ENCODE data around the gene SLC46A3.
A peak's percentile ranks its signal among the peaks of the same experiment; 100 is the strongest.
"Not testable (repeated sequence)": the region's sequence is repeated elsewhere in the genome, so short reads cannot be mapped to it uniquely, and the experiment has no call there.

SLC46A3 gene, protein sequence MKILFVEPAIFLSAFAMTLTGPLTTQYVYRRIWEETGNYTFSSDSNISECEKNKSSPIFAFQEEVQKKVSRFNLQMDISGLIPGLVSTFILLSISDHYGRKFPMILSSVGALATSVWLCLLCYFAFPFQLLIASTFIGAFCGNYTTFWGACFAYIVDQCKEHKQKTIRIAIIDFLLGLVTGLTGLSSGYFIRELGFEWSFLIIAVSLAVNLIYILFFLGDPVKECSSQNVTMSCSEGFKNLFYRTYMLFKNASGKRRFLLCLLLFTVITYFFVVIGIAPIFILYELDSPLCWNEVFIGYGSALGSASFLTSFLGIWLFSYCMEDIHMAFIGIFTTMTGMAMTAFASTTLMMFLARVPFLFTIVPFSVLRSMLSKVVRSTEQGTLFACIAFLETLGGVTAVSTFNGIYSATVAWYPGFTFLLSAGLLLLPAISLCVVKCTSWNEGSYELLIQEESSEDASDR

DNA sequence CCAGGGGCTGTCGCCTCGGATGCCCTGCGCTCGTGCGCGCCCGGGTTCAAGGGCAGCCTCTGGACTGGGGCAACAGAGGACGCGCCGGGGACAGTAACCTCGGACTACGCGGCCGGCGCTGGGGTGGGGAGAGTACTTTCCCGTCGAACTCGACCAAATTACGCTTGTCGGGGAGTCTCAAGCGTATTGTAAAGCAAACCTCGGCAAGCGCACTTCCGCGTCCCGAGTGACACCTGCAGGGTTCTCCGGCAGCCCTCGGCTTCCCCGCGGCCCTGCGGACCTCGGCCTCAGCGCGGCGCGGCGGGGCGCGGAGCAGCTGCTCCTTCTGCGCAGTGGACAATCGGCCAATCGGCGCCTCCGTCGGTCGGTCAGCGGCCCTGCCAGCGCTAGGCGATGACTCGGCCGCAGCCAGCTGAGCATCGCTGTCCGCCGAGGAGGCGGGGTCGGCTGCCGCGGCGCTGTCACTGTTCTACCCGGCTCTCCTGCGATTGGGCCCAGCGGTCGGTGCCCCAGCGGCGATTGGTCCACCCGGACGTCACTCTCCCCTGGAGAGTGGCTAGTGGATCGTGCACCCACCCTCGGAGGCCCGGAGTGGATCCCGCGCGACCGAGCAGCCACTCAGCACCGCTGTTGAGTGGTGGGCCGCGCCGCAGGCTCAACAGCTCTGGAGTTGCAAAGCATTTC, at the start of gene SLC46A3:
TSS of gene SLC46A3 (minus strand) at position 428 of the 684 bp plus-strand sequence. CDS start 972 bp downstream, outside the sequence.
- DNase-seq (ENCODE audit: low read depth) = no peak

DNA sequence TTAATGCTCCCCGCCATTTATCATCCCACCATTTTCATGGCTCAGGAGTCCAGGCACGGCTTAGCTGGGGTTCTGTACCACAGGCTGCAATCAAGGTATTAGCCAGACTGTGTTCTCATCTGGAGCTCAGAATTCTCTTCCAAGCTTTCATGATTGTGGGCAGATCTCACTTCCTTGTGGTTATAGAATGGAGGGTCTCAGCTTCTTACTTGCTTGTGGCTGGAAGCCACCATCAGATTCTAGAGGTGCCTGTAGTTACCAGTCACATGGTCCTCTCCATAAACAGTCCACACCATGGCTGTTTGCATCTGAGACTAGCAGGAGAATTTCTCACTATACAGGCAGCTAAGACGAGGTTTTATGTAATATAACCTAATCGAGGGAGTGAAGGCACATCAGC, 45.1 kb upstream of the SLC46A3 start:
- DNase-seq (ENCODE audit: low read depth) = no peak

DNA sequence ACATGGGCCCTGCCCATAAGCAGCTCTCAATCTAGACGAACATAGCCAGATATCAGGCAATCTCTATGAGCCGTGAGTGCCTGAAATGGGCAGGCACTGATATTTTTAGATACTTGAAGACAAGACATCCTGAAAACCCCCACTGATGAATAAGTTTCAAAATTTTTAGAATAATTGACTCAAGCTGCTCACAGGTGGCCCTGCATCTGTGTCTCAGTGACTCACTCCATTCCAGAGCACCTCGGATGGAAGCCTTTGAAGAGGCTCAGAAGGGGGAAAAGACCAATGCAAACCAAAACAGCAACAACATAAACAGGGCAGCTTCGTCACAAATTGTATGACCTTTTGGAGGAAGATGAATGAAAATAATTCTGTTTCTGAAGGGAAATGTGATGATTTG, 42.8 kb upstream of the SLC46A3 start:
- DNase-seq (ENCODE audit: low read depth) = no peak

DNA sequence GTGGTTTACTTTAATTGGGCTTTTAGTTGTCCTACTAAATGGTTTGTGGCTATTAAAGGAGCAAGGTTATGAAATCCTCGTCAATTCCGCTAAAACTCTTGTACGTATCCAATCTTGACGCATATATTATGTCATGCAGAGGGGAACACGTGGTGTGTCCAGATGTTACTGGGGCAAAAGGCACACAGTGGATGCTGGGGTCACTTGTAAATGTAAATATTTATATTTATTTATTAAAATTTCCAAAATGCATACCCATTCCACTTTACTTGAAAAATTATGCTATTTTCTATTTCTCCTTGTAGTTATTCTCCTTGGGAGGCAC, 36.7 kb upstream of the SLC46A3 start:
- no peak for DNase-seq (ENCODE audit: low read depth)

DNA sequence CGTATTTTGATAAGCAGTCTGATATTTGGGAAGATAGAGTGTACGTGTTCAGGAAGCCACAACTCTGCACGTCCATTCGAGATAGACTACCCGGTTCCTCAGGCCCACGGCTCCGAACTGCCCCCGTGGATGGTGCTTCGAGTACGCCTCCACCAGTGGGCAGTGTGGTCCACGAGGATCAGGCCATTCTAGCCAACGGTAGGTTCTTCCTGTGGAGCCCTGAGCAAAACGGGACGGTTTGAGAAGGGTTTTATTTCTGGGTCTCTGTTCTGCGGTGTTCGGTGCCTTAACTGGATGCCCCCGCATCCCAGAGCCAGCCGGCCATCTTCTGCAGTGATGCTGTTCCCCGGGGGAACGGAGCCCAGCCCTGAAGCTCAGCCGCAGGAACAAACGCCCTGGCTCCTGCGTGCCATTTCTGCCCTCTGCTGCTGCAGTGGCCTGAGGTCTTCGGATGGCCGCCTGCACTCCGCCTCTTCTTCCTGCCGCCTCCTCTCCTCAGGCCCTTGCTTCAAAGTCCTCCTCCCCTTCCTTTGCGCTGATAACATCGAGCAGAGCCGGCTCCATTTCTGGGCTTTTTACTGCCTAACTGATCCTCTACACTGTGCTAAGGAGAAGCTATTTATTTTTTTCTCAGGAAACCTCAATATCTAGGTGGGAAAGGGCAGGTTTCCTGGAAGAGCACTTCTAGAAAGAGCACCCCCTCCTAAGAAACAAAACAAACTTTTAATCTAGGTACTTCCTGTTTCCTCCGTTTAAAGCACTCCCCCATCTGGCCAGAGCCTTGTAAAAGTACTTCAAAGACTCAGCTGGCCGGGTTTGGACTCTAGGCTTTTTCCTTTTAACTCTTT, 36.2 kb upstream of the SLC46A3 start:
- peak; percentile 83 for DNase-seq (ENCODE audit: low read depth)

DNA sequence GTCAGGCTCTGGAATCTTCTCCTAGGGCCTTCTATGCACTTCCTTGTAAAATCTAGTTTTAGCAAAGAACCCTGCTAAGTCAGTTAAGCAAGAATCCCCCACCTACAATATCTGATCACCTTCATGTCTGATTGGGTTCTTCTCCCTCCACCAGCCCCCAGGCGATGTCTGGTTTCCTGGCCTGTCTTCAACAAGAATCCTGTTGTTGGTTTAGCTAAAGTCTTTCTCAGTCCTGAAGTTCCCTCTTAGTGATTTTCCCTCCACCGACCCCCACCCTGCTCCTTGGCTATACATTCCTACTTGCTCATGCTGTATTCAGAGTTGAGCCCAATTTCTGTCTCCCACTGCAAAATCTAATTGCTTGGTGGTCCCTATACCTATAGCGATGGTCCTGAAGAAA, 35.2 kb upstream of the SLC46A3 start:
- DNase-seq (ENCODE audit: low read depth) = no peak

DNA sequence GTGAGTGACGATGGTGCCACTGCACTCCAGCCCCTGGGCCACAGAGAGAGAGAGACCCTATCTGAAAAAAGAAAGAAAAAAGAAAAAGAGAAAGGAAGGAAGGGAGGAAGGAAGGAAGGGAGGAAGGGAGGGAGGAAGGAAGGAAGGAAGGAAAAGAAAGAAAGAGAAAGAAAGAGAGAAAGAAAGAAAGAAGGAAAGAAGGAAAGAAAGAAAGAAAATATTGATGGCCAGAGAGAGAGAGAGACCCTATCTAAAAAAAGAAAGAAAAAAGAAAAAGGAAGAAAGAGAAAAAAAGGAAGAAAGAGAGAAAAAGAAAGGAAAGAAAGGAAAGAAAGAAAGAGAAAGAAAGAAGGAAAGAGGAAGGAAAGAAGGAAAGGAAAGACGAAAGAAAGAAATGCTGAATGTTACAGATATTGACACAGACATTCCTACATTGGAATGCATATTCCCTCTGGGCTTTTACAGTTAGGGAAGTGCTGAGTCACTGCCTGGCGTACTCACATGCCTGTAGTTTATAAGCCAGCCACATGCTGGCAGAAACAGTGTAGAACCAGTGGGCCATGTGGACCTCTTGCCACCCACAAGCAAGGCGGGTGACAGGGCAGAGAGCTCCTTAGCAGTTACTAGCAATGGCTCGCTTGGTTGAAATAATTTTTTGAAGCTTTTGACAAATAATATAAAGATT, 34.6 kb upstream of the SLC46A3 start:
- DNase-seq (ENCODE audit: low read depth) = no peak

DNA sequence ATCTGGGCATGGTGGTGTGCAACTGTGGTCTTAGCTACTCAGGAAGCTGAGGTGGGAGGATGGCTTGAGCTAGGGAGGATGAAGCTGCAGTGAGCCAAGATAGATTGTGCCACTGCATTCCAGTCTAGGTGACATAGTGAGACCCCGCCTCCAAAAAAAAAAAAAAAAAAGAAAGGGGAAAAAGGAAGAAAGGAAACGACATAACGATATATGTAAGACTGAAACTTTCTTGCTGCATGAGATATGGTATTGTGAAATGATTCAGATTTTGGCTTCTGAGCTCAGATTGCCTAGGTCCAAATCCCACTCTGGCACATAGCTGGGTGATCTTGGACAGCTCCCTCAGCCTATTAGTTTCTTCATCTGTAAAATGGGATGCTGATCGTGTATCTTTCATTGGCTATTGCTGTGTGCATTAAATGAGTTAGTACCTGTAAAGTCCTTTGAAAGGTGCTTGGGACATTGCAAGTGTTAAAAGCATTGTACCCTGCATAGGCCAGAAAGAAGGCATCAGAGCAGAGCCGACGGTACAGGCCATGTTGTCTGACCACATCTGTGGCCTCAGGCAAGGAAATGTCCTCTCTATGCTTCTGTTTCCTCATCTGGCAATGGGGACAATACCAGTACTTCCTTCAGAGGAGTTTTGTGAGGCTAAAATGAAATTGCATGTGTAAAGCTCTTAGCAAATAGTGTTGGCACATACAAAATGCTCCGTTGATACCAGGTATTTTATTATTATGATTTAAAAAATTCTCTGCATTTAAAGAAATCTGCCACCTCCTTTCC, 32.6 kb upstream of the SLC46A3 start:
- no peak for DNase-seq (ENCODE audit: low read depth)

DNA sequence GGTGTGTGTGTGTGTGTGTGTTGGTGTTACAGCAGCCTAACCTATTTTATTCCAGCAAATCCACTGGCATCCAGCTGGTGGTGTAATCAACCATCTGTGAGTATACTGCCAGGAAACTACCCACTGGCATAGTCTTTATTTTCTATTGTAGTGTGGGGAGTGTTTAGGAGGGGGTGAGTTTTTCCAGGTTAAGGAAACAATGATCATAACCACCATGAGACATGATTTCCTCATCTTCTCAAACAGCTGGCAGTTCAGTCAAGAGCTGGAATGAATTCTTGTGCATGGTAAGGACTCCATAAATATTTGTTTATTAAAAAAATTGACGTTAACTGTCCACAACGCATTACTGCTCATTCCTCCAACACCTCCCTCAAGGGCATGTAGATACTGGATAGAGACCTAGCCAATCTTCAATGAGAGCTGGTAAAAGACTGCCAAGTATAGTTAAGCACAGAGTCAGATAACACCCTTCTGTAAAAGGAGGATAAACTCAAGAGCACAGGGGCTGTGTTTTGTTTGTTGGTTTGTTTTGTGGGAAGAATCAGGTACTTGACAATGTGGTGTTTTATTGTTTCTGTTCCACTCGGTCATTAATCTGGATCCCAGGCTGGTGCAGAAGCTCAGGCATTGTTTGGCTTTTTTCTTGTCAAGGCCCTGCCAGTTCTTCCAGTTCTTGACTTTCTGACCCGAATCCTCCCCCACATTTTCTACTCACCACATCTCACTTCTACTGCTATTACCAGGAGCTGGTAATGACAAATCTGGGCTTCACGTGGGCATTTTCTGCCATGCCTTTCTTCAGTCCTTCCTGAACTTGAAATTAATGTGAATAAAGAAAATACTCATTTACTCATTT, 31.6 kb upstream of the SLC46A3 start:
- no peak for DNase-seq (ENCODE audit: low read depth)

DNA sequence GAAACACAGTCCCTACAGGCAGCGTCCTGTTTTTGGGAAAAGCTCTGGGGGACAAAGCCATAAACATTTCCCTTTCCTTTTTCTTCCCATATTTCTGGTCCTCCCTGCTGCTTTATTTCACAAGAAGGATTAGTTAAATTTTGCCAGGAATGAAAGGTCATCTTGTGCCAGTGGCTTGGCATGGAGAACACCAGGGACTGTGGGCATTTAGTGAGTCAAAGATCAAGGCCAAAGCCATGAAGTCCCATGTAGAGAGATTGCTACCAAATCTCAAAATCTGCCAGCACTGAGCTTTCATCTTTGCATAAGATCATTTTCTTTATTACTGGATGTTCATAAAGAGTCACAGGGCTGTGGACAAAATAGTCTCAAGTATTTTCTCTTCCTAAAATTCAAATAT, 29.1 kb upstream of the SLC46A3 start:
- no peak for DNase-seq (ENCODE audit: low read depth)

DNA sequence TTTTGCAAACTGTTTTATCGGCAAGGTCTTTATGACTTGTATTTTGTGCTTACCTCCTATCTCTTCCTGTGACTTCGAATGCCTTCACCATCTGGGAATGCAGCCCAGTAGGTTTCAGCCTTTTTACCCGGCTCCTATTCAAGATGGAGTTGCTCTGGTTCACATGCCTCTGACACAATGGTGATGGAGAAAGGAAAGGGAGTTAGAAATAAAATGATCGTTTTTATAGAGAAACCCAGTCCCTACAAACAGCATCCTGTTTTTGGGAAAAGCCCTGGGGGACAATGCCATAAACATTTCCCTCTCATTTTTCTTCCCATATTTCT, 27.5 kb upstream of the SLC46A3 start:
- DNase-seq (ENCODE audit: low read depth) = no peak

DNA sequence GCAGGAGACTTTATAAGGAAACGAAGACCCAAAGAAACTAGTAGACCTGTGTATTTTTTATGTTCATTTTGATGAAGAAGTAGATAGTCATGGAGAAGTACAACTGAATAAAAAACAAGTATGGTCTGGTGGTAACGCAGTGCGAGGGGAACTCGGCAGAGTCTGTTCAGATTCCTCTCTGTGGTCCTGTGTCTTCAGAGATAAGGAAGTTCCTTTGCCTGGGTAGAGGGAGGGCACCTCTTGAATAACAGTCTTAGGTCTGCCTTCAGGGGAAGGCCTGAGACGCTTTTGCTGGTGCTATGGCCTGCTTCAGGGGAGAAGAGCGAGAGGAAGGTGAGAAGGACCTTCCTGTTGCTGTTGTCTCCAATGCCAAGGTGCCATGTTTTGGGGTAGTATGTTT, 25.9 kb upstream of the SLC46A3 start:
- no peak for DNase-seq (ENCODE audit: low read depth)

DNA sequence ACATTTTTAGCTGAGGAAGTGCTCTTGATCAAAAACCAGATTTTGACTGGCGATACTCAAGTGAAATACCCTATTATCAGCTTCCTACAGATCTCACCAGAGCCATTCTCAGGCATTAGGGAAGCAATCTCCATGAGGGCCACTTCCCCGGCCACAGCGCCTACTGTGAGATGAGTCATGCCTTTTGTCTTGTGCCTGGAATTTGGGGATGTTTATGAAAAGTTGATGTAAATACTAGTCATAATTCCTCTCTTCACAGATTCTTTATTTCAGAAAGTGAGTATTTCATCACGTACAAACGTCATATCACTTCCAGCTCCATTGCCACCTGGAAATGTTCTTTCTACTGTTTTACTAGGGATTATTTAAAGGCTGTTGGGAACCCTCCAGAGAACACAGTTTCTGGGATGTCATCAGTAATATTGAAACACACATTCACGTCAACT, 25.3 kb upstream of the SLC46A3 start:
- DNase-seq (ENCODE audit: low read depth) = no peak

DNA sequence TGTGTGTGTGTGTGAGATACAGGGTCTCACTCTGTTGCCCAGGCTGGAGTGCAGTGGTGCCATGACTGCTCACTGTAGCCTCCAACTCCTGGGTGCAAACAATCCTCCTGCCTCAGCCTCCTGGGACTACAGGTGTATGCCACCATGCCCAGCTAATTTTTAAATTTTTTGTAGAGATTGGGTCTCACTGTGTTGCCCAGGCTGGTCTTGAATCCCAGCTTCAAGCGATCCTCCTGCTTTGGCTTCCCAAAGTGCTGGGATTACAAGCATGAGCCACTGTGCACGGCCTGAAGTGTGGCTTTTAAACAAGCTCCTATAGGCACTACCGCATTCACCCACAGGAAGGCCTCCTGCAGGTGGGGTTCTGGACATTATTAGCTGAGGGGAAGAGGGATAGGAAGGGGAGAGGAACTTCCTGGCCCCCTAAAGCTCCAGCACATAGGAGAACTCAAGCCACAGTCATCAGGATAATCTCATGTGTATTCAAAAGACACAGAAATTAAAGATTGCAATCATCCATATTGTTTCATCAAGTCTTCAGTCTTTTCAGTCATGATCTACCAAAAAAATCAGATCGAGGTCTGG, 24.8 kb upstream of the SLC46A3 start:
- DNase-seq (ENCODE audit: low read depth) = no peak

DNA sequence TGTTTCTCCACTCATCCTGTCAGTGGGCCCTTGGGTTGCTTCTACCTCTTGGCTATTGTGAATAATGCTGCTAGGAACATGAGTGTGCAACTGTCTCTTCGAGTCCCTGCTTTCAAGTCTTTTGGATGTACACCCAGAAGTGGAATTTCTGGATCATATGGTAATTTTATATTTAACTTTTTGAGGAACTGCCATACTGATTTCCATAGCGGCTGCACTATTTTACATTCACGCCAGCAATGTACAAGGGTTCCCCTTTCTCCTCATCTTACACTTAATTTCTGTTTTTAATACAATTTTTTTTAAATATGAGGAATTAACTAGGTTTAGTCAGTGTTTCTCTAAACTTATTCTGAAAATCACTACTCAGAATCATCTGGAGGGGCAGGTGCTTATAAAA, 24.2 kb upstream of the SLC46A3 start:
- no peak for DNase-seq (ENCODE audit: low read depth)

DNA sequence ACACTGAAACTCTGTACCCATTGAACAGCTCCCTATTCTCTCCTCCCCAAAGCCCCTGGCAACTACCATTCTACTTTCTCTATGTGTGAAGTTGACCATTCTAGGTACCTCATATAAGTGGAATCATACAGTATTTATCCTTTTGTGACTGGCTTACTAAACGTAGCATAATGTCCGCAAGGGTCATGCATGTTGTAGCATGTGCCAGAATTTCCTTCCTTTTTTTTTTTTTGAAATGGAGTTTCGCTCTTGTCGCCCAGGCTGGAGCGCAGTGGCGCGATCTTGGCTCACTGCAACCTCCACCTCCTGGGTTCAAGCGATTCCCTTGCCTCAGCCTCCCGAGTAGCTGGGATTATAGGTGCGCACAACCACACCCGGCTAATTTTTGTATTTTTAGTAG, 23.7 kb upstream of the SLC46A3 start:
- not testable (repeated sequence) for DNase-seq (ENCODE audit: low read depth)

DNA sequence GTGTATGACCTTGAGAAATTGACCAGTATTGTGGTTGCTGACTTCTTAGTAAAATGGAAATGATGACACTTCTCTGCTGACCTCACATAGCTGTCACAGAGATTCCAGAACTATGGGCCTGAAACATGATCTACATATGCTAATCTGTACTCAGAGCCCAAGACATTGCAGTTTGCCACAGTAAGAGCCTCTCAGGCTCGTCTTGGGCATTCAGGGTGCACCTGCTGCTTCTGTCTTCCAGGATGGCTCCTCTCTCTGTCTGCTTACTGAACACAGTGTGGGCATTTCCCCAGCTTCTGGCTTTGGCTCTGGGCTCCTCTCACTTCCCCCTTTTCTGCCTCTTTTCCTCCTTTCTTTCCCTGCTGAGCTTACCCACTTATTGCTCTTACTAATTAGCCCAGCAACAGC, 22.3 kb upstream of the SLC46A3 start:
- no peak for DNase-seq (ENCODE audit: low read depth)

DNA sequence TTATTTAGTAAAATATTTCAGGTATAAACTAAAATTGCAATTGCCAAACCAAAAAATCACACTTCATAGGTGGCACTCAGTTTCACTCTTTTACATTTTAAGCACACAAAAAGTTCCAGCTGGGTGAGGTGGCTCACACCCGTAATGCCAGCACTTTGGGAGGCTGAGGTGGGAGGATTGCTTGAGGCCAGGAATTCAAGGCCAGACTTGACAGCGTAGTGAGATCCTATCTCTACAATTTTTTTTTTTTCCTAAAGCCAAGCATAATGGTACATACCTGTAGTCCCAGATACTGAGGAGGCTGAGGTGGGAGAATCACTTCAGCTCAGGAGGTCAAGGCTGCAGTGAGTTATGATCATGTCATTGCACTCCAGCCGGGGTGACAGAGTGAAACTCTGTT, 20.6 kb upstream of the SLC46A3 start:
- no peak for DNase-seq (ENCODE audit: low read depth)

DNA sequence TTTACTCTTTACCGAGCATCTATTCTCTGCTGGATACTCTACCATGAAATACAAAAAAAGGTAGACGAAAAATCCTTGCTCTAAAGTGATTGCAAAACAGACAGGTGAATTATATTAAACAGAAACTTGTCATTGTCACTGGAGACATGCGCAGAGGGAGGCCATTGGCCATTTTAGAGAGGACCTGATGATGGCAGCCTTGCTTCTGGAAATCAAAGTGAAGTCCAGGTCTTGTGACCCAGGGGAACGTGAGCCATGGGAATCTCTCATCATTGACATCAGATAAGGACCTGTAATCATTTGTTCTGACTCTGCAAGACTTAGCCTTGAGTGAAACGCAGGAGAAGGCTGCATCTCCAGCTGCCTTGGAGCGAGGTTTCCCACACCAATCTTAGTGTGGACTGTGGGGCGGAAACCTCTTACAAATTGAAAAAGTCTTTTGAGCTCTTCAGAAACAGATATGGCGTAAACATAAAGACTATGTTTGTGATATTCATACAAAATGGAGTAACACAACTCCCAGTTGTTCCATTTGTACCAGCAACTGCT, 16.8 kb upstream of the SLC46A3 start:
- no peak for DNase-seq (ENCODE audit: low read depth)

DNA sequence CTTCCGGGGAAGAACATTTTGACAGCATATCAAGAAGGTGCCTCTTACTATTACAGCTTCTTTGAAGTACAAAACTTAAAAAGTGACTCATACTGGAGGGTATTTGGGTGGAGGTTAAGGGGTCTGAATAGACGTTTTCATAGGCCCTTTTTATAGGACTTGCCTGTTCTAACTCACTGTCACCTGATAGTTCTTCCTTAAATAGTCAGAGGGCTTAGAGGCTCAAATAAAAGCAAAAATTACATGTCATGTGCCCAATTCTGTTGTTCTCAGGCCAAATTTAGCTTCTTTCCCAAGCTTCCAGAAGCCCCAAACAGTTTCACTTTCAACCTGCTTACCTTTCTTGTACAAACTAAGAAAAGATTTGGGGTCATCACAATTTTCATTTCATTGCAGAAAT, 16.1 kb upstream of the SLC46A3 start:
- DNase-seq (ENCODE audit: low read depth) = no peak
